ENCODE data around the gene YTHDF1.
"Not testable (repeated sequence)": the region's sequence is repeated elsewhere in the genome, so short reads cannot be mapped to it uniquely, and the experiment has no call there.

YTHDF1 gene

GRCh38 chr20:63169681-63170080 lies 46.2 kb downstream of the YTHDF1 start:
- no peak for DNase-seq (ENCODE audit: low read depth in 3 of 3)

GRCh38 chr20:63168861-63169260 lies 47.1 kb downstream of the YTHDF1 start:
- DNase-seq (ENCODE audit: low read depth in 3 of 3): no peak

- DNase-seq (ENCODE audit: low read depth in 3 of 3): no peak
These were observed 47.9 kb downstream of the YTHDF1 start for GRCh38 chr20:63167918-63168520.

GRCh38 chr20:63167026-63167917 lies 48.7 kb downstream of the YTHDF1 start:
- no peak for DNase-seq (ENCODE audit: low read depth in 3 of 3)

GRCh38 chr20:63166193-63167020 lies 49.5 kb downstream of the YTHDF1 start:
- DNase-seq (ENCODE audit: low read depth in 3 of 3): no peak

- DNase-seq (ENCODE audit: low read depth in 3 of 3): no peak
These were observed 50.4 kb downstream of the YTHDF1 start for GRCh38 chr20:63165356-63166192.

- no peak for DNase-seq (ENCODE audit: low read depth in 3 of 3)
These were observed 51.2 kb downstream of the YTHDF1 start for GRCh38 chr20:63164484-63165355.

GRCh38 chr20:63163596-63164483 lies 52.1 kb downstream of the YTHDF1 start:
- no peak for DNase-seq (ENCODE audit: low read depth in 3 of 3)

- no peak for DNase-seq (ENCODE audit: low read depth in 3 of 3)
These were observed 52.8 kb downstream of the YTHDF1 start for GRCh38 chr20:63163171-63163570.

- no peak for DNase-seq (ENCODE audit: low read depth in 3 of 3)
These were observed 53.6 kb downstream of the YTHDF1 start for GRCh38 chr20:63162206-63162795.

- DNase-seq (ENCODE audit: low read depth in 3 of 3): no peak
These were observed 54.7 kb downstream of the YTHDF1 start for GRCh38 chr20:63161176-63161651.

- DNase-seq (ENCODE audit: low read depth in 3 of 3): no peak
These were observed 55.2 kb downstream of the YTHDF1 start for GRCh38 chr20:63160641-63161175.

GRCh38 chr20:63159826-63160640 lies 55.9 kb downstream of the YTHDF1 start:
- no peak for DNase-seq (ENCODE audit: low read depth in 3 of 3)

- DNase-seq (ENCODE audit: low read depth in 3 of 3): not testable (repeated sequence)
These were observed 56.7 kb downstream of the YTHDF1 start for GRCh38 chr20:63159251-63159650.

GRCh38 chr20:63158845-63159244 lies 57.1 kb downstream of the YTHDF1 start:
- DNase-seq (ENCODE audit: low read depth in 3 of 3): no peak

GRCh38 chr20:63158352-63158751 lies 57.6 kb downstream of the YTHDF1 start:
- no peak for DNase-seq (ENCODE audit: low read depth in 3 of 3)

- not testable (repeated sequence) for DNase-seq (ENCODE audit: low read depth in 3 of 3)
These were observed 58.5 kb downstream of the YTHDF1 start for GRCh38 chr20:63157431-63157830.

GRCh38 chr20:63156221-63156671 lies 59.7 kb downstream of the YTHDF1 start:
- DNase-seq (ENCODE audit: low read depth in 3 of 3): no peak

Data from stimulated activated CD4-positive, alpha-beta T cell treated with anti-CD3 and anti-CD28 coated beads, TNF-alpha, amount 100 ng/mL, for 48 hours (primary cell).